HG02642 (cell line): Measurements from ENCODE around the gene SCNN1B.
"Not testable (repeated sequence)": the region's sequence is repeated elsewhere in the genome, so short reads cannot be mapped to it uniquely, and the experiment has no call there.

Experiments
- ATAC-seq: cut with Tn5 transposase; IDR thresholded peaks from one replicate; pipeline ENCODE4 v1.9.1; 2021; ENCODE audit warnings: mild to moderate bottlenecking; ENCODE audit not compliant: unreplicated experiment, poor library complexity

Gene SCNN1B

DNA sequence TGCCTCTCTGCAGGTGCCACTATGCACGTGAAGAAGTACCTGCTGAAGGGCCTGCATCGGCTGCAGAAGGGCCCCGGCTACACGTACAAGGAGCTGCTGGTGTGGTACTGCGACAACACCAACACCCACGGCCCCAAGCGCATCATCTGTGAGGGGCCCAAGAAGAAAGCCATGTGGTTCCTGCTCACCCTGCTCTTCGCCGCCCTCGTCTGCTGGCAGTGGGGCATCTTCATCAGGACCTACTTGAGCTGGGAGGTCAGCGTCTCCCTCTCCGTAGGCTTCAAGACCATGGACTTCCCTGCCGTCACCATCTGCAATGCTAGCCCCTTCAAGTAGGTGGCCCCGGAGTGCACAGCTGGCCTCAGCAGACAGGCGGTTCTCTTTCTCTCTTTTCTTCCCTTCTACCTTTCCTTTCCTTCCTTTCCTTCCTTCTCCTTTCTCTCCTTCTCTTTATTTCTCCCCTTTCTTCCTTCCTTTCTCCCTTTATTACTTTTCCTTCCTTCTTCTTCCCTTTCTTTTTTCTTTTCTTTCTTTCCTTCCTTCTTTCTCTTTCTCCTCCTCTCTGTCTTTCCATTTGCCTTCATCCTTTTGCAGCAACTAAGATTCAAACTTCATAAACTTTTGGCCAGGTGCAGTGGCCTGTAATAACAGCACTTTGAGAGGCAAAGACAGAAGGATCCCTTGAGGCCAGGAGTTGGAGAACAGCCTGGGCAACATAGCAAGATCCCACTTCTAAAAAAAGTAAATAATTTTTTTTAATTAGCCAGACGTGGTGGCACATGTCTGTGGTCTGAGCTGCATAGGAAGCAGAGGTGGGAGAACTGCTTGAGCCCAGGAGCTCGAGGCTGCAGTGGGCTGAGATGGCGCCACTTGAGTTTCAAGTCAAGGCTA lies 46.7 kb downstream of the SCNN1B start:
- no peak for ATAC-seq

DNA sequence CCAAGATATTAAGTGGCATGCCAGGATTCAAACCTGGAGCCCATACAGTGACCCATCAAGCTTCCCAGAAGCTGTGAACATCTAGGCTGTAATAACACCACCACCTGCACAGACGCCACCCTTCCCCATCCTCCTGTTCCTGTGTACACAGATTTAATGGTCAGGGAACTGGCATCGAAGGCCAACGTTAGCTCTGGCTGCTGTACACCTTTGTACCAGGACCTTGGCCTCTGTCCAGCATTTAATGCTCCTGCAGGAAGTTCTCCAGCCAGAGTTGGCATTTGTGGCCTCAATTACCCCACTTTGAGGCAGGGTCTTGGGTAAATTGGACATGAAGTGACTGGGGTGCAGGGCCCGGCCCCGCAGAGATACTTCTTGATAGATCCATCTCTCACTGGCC lies 49.3 kb downstream of the SCNN1B start:
- ATAC-seq: no peak

DNA sequence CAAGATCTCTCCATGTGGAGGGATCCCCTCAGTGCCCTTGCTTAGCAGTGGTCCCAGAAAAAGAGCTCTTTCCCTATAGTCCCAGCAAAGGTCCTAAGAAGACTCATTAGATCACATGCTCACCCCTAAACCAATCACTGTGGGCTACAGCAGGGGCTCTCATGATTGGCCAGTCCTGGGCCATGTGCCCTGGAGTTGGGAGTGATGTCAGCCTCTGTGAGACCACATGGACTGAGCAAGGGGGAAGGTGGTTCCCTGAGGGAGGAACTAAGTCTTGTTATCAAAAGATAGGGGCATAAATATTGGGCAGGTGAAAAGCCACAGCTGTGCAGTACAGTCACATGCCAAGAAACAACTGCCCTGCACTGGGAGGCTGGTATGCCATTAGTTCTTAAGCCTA lies 51.3 kb downstream of the SCNN1B start:
- no peak for ATAC-seq

- ATAC-seq: no peak
Observed at GRCh38 chr16:23354246-23354645, 52.1 kb downstream of the SCNN1B start.

GRCh38 chr16:23355106-23355670 lies 53.1 kb downstream of the SCNN1B start:
- no peak for ATAC-seq

DNA sequence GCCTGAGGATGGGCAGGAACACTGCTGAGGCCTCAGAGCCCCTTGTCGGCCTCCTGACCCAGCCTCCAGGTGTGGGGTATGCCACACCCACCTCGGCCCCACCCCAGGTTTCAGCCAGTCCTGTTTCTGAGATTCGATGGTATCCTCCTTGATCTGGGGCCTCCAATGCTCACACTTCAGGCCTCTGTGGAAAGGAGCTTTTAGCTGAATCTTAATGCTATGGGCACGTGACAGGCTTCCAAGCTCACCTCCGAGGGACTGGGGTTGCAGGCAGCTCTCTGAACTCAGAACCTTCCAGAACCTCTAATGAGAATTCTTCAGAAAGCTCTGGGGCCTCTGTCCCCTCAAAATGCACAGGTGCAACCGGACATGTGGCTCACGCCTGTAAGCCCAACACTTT lies 54.8 kb downstream of the SCNN1B start:
- no peak for ATAC-seq

- no peak for ATAC-seq
Observed at GRCh38 chr16:23357761-23358290, 55.7 kb downstream of the SCNN1B start.

GRCh38 chr16:23359092-23359760 lies 57.1 kb downstream of the SCNN1B start:
- no peak for ATAC-seq

DNA sequence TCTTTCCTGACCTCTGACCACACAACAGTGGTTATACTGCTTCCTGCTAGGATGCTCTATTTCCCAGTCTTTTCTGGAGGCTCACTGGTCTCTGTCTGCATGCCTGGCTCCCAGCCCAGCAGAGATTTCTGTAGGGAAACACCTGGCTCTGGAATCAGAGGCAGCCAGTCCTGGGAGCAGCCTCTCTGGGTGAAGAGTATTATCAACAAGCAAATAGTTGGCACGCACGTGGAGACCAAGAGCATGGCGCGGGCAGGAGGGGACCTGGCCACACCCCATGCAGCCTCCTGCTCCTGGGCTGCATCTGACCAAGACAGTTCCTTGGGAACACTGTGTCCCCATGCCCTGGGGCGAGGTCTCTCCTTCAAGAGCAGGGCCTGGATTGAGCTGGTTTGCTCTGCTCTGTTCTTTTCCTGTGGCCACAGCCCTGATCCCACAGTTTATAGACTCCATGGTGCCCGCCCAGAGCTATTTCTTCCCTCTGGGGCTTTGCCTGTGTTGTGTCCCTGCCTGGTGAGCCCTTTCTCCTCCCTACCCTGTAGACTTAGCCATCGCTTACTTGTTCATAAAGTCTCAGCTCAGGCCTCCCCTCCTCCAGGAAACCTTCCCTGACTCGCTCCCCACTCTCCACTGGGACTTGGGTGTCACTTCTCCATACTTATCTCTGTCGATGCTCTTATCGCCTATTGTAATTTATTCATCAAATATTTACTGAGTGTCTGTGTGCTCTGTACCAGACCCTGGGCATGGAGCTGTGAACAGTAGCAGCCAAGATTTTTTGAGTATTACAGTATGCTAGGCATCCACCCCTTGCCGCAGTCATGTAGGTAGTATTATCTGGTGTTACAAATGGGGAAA lies 60.6 kb downstream of the SCNN1B start:
- ATAC-seq: no peak

GRCh38 chr16:23365602-23366240 lies 63.6 kb downstream of the SCNN1B start:
- ATAC-seq: no peak

- ATAC-seq: not testable (repeated sequence)
Observed at GRCh38 chr16:23366341-23366740, 64.2 kb downstream of the SCNN1B start.

DNA sequence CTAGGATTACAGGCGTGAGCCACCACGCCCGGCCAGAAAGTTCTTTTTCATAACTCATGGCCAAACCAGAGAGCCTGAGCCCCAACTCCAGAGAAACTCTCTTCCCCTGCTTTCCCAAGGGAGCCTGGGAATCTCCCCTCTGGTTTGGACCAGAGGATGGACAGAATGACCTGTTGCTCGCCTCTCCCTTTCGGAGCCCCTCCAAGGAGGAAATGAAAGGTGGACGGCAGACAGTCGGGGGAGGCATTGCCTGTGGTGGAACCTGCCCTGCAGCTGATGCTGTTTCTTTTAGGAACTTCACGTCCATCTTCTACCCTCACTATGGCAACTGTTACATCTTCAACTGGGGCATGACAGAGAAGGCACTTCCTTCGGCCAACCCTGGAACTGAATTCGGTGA lies 65.5 kb downstream of the SCNN1B start:
- no peak for ATAC-seq

DNA sequence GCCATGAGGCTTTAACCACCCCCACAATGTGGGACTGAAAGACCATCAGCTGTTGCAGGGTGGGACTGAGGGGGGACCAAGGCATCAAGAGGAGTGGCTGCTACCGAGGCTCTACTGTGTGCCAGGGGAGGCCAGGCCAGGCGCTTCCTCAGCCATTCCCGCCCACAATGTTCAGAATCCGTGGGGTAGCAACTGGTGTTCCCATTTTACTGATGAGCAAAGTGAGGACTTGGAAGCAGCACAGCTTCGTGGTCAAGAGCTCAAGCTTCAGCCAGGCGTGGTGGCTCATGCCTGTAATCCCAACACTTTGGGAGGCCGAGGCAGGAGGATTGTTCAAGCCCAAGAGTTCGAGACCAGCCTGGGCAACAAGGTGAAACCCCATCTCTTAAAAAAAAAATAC lies 65.9 kb downstream of the SCNN1B start:
- no peak for ATAC-seq

GRCh38 chr16:23368469-23368868 lies 66.4 kb downstream of the SCNN1B start:
- no peak for ATAC-seq

GRCh38 chr16:23369416-23369815 lies 67.3 kb downstream of the SCNN1B start:
- no peak for ATAC-seq

GRCh38 chr16:23371368-23371767 lies 69.3 kb downstream of the SCNN1B start:
- ATAC-seq: no peak

- ATAC-seq: no peak
Observed at GRCh38 chr16:23373436-23374219, 71.5 kb downstream of the SCNN1B start.

GRCh38 chr16:23374721-23375510 lies 72.8 kb downstream of the SCNN1B start:
- no peak for ATAC-seq
